Activated CD4-positive, CD25-positive, alpha-beta regulatory T cell (primary cell): ENCODE measurements around the gene CCDC27.

Experiments used
- DNase-seq, 4 experiments: peaks; one replicate each; lab custom pipeline; 2025; lab: John Stamatoyannopoulos, UW

Gene CCDC27

GRCh38 chr1:3752400-3752945, at the start of gene CCDC27:
Gene CCDC27 (plus strand): TSS chr1:3752450. CDS start chr1:3752482, 32 bp downstream.
- DNase-seq = no peak

DNA sequence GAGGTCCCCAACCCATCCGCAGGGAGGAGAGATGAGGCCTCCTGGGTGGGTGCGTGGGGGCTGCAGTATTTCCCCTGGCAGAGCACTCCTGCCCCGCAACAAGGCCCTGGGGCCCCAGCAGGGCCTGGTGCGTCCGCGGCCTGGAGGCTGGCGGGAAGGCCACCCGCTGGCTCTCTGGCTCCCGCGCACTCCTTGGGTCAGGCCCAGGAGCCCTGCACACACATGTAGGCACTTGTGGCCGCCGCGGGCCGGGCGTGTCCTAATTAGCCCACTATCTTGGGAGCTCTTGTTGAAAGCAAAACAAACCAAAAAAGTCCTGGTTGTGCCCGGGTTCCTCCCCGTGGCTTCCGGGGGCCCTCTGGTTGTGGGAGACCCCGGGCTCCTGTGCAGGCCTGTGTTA, 49.7 kb upstream of the CCDC27 start:
- no peak for DNase-seq

DNA sequence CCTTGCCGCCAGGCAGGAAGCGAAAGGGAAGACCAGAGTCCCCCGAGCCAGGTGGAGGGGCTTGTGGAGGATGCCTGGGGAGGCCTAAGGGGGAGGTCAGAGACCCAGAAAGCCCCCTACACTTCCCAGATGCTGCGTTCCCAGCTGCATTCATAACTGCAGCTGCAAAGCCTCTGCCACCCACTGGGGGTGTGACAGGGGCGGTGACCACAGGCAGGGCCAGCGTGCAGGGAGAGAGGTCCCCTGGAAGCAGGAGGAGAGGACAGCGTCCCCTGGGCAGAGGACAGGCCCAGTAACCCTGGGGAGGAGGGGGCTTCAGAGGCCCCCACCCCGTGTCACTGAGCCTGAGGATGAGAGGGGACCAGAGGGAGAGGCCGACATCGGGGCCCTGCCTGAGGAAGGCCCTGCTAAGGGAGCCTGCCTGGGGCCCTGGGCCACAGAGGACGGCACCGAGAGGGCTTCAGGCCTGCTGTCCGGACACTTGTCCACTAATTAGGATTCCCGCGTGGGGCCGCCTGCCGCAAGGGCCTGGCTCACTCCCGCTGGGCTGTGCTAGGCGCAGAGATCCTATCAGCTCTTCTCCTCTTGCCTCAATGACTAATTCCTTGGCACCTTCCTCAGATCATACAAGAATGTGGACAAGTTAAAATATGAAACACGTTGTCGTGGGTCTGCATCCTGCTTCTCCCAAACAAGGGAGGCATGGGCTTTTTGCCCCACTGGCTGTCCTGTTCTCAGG, 49.1 kb upstream of the CCDC27 start:
- DNase-seq = no peak

- no peak for DNase-seq
Observed at GRCh38 chr1:3703786-3704371, 48.4 kb upstream of the CCDC27 start.

DNA sequence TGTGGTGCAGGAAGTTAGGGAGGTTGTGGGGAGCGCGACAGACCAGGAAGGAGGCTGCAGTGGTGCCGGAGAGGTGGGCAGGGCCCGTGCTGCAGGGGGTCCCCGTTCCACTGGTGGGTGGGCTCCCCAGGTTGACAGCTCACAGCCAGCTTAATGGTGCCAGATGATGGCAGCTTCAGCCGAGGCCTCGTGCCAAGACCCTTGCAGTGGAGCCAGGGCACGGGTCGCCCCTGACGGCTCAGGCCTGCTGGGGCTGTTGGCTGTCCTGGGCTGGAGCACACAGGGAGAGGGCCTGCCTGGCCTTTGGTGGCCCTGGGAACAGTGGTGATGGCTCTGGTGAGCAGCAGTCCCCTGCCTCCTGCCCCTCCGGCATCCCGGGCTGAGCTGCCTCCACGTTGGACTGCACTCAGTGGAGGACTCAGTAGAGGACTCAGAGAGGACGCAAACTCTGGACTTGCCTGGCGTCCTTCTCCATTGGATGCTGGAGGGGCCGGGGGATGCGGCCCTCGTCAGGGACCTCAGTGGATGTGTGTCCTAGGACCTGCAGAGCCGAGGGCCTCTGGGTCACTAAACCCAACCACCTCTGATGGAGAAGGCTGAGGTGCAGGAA, 46.8 kb upstream of the CCDC27 start:
- DNase-seq = no peak

- no peak for DNase-seq
Observed at GRCh38 chr1:3706651-3707297, 45.5 kb upstream of the CCDC27 start.

DNA sequence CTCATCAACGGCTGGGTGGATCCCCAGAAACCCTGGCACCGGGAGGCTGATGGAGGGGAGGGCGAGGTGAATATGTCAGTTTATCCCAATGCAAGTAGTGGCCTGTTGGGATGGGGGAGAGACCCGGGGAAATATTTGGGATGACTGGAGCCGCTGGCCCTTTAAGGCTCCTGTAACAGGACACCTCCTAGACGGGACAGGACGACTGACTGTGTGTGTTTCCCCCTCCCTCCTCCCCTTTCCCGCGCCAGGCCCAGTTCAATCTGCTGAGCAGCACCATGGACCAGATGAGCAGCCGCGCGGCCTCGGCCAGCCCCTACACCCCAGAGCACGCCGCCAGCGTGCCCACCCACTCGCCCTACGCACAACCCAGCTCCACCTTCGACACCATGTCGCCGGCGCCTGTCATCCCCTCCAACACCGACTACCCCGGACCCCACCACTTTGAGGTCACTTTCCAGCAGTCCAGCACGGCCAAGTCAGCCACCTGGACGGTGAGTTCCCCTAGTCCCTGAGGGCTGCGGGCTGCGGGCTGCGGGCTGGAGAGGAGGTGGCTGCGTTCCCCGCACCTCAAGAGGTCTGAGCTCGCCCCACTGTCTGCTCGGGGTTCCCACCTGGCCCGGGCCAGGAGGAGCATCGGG, 44.8 kb upstream of the CCDC27 start:
- DNase-seq = no peak

DNA sequence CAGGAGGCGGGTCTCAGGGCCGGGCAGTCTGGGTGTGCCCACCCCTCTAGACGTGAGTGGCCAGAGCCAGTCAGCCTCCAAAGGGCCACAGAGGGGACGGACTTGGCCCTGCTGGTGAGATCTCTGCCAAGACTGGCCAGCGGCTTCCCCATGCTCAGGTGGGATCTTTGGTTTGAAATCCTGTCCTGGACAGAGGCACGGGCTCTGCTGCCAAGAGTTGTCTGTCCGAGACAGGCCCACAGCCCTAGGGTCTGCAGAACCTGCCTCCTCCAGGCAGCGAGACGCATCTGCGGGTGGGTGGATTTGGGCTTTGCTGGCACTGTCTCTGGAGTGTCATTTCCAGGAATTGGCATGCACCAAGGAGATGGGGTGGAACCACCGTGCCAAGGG, 44.3 kb upstream of the CCDC27 start:
- DNase-seq = no peak

GRCh38 chr1:3708791-3709190, 43.5 kb upstream of the CCDC27 start:
- DNase-seq = no peak

GRCh38 chr1:3710251-3710650, 42.0 kb upstream of the CCDC27 start:
- DNase-seq = no peak

GRCh38 chr1:3711381-3711779, 40.9 kb upstream of the CCDC27 start:
- DNase-seq = no peak

GRCh38 chr1:3711780-3712451, 40.3 kb upstream of the CCDC27 start:
- DNase-seq = no peak

GRCh38 chr1:3712573-3713535, 39.4 kb upstream of the CCDC27 start:
- DNase-seq = no peak

GRCh38 chr1:3713840-3714239, 38.4 kb upstream of the CCDC27 start:
- no peak for DNase-seq

GRCh38 chr1:3714284-3714741, 37.9 kb upstream of the CCDC27 start:
- no peak for DNase-seq

GRCh38 chr1:3714814-3715213, 37.4 kb upstream of the CCDC27 start:
- no peak for DNase-seq

DNA sequence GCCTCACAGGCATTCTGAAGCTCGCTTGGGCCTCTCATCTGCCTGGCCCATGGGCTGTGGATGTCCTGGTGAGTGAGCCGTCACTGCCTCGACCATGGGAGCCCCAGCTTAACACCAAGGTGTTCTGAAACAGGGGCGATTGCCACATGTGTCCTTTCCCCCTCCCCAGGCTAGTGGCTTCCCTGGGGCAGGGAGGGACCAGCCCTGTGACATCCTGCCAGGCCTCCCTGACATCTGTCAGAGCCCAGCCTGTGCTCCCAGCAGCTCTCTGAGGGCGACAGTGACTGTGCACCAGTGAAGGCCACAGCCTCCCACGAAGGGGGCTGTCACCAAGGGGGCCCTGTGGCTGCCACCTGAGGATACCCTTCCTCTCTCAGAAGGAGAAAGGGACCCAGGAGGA, 35.9 kb upstream of the CCDC27 start:
- no peak for DNase-seq

DNA sequence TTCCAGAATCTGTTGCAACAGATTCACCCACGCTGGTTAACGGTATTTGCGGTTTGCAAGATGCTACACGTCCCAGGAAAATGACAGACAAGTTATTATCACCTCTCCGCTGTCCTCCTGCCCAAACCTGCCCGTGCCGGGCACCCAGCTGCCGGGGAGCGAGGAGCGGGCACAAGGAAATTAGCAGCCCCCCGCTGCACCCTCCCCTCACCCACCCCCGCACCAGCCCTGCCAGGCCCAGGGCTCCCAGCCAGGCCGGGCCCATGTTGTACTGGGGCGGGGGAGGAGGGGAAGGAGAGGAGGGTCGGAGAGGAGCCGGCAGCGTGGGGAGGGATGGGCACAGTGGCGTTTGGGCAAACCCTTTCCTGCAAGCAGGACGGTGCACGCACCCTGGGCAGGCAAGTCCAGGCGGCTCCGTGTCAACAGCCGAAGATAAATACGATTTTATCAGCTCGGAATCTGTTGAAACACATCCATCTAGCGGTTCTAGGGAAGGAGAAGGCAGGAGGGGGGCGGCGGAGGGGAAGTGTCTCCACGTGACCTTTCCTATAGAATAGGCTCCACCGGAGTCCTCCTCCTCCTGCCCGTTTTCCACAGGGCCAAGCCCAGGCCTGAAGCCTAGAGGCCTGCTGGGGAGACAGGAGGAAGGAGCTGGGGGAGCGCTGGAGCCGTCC, 35.1 kb upstream of the CCDC27 start:
- no peak for DNase-seq

- DNase-seq = no peak
Observed at GRCh38 chr1:3717715-3718601, 34.3 kb upstream of the CCDC27 start.
